SH-SY5Y (cell line): ENCODE results near the gene MGAT4A.

Experiments
- GATA2 ChIP-seq: IDR thresholded peaks from 2 replicates; pipeline ENCODE4 v1.6.1; 2011; ENCODE audit warnings: mild to moderate bottlenecking, low read depth, low read length
- GATA3 ChIP-seq: IDR thresholded peaks from 2 replicates; pipeline ENCODE4 v1.6.1; 2011; ENCODE audit warnings: low read depth, mild to moderate bottlenecking, low read length, moderate library complexity

DNA sequence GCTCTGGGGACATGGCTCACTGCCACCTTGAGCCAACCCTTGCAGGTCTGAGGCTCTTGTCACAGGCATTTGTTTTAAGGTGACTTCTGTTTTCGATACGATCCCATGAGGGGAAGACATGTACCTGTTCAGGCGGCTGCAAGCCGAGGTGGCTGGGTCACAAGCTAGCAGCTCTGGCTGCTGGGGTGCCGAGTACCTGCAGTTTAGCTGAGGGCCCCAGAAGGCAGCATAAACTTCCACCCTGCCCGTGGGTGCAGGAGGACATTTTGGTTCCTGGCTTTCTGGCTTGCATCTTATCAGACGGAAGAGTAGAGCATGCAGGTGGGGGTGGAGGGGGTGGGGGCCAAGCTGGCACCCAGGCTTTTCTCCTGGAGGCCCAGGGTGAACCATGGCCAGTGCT lies 151.0 kb downstream of the MGAT4A start:
- no peak for TF ChIP-seq GATA2
- no peak for TF ChIP-seq GATA3
